Liver (tissue), 9 donors: ENCODE measurements around the gene GEMIN5. TPM values are rescaled to one million over a fixed set of nuclear protein-coding genes. Genes with fewer than 3 reads are reported as not detected.

Source experiments
- DNase-seq: peaks from one replicate; pipeline ENCODE4 v3.0.0-alpha.2; 2017; ENCODE audit warnings: low spot score
- H3K27ac ChIP-seq, 2 donors: one replicate each; pipeline ENCODE4 v1.7.0; 2013; ENCODE audit warnings: inconsistent platforms in 2 of 2, low read length in 2 of 2, control low read depth in 1 of 2, low read depth in 1 of 2, mild to moderate bottlenecking in 1 of 2
- H3K27me3 ChIP-seq, 4 donors: one replicate each; pipeline versions ENCODE4 v1.6.1 to v1.7.0; 2013; ENCODE audit warnings: low read length in 3 of 4, inconsistent platforms in 1 of 4, mild to moderate bottlenecking in 1 of 4, moderate library complexity in 1 of 4; ENCODE audit not compliant: control insufficient read depth in 4 of 4, insufficient read depth in 4 of 4
- H3K36me3 ChIP-seq, 4 donors: one replicate each; pipeline versions ENCODE4 v1.6.1 to v1.7.0; 2013; ENCODE audit warnings: low read length in 3 of 4, mild to moderate bottlenecking in 3 of 4, low read depth in 1 of 4, moderate library complexity in 1 of 4; ENCODE audit not compliant: control insufficient read depth in 4 of 4, insufficient read depth in 3 of 4
- H3K4me1 ChIP-seq, 4 donors: one replicate each; pipeline versions ENCODE4 v1.6.1 to v1.7.0; 2013; ENCODE audit warnings: low read length in 3 of 4, mild to moderate bottlenecking in 3 of 4, moderate library complexity in 1 of 4; ENCODE audit not compliant: control insufficient read depth in 4 of 4, insufficient read depth in 4 of 4
- H3K4me3 ChIP-seq, 3 donors: one replicate each; pipeline versions ENCODE4 v1.6.1 to v1.7.0; 2013; ENCODE audit warnings: low read length in 3 of 3, control low read depth in 1 of 3, low read depth in 1 of 3, mild to moderate bottlenecking in 1 of 3
- H3K9ac ChIP-seq, 2 donors: one replicate each; pipeline ENCODE4 v1.7.0; 2013; ENCODE audit warnings: low read length in 2 of 2, mild to moderate bottlenecking in 2 of 2, moderate library complexity in 2 of 2, control low read depth in 1 of 2, low read depth in 1 of 2
- H3K9me3 ChIP-seq, 4 donors: one replicate each; pipeline versions ENCODE4 v1.6.1 to v1.7.0; 2013; ENCODE audit warnings: low read length in 3 of 4; ENCODE audit not compliant: control insufficient read depth in 4 of 4
- FOXA1 ChIP-seq: IDR thresholded peaks from 2 replicates; pipeline ENCODE4 v1.6.1; 2016; ENCODE audit warnings: antibody characterized with exemption
- FOXA2 ChIP-seq: IDR thresholded peaks from 2 replicates; pipeline ENCODE4 v1.6.1; 2016; ENCODE audit warnings: antibody characterized with exemption
- GABPA ChIP-seq, 2 donors: IDR thresholded peaks in 1 of 2; conservative IDR thresholded peaks in 1 of 2; 2 replicates each; pipeline ENCODE4 v1.6.1; 2016; ENCODE audit warnings: antibody characterized with exemption in 2 of 2, mild to moderate bottlenecking in 1 of 2, moderate library complexity in 1 of 2
- HNF4A ChIP-seq, 2 donors: conservative IDR thresholded peaks; 2 replicates each; pipeline ENCODE4 v1.6.1; 2016; ENCODE audit warnings: antibody characterized with exemption in 2 of 2, mild to moderate bottlenecking in 2 of 2
- HNF4G ChIP-seq: IDR thresholded peaks from 2 replicates; pipeline ENCODE4 v1.6.1; 2016; ENCODE audit warnings: antibody characterized with exemption
- NR2F2 ChIP-seq: IDR thresholded peaks from 2 replicates; pipeline ENCODE4 v1.6.1; 2016; ENCODE audit warnings: antibody characterized with exemption
- RAD21 ChIP-seq, 2 donors: IDR thresholded peaks; 2 replicates each; pipeline ENCODE4 v1.6.1; 2016; ENCODE audit warnings: antibody characterized with exemption in 2 of 2, mild to moderate bottlenecking in 2 of 2
- RXRA ChIP-seq, 2 donors: IDR thresholded peaks; 2 replicates each; pipeline ENCODE4 v1.6.1; 2017 to 2018; ENCODE audit warnings: antibody characterized with exemption in 2 of 2, mild to moderate bottlenecking in 1 of 2
- SP1 ChIP-seq: IDR thresholded peaks from 2 replicates; pipeline ENCODE4 v1.6.1; 2018; ENCODE audit warnings: antibody characterized with exemption, mild to moderate bottlenecking
- YY1 ChIP-seq: IDR thresholded peaks from 2 replicates; pipeline ENCODE4 v1.6.1; 2016; ENCODE audit warnings: antibody characterized with exemption, mild to moderate bottlenecking
- WGBS: extraction: QIAGEN DNeasy Blood & Tissue Kit; methylation state at CpG from one replicate; pipeline ENCODE4 v1.1.7; 2013; 5-methylcytosine and 5-hydroxymethylcytosine counted together
- polyA plus RNA-seq, 2 donors: library from polyadenylated mRNA; stranded (reverse) in 1 of 2; unstranded in 1 of 2; fragments of 200-250 nt in 1 of 2; fragments of >200 nt in 1 of 2; fragmentation: Nextera tagmentation in 1 of 2; extraction: Ambion mirVana in 1 of 2; gene quantifications; one replicate each; pipeline versions ENCODE4 v1.2.1 to v1.2.3, GENCODE V29; 2013 to 2015
- total RNA-seq, 2 donors: library from RNA; depleted of rRNA; stranded (reverse); fragments of >200 nt; gene quantifications; one replicate each; pipeline ENCODE4 v1.2.3, GENCODE V29; 2014
- TF ChIP-seq, protein P1 (sequence below): IDR thresholded peaks from 2 replicates; pipeline ENCODE4 v1.6.1; 2016; ENCODE audit warnings: antibody characterized with exemption, mild to moderate bottlenecking
- TF ChIP-seq, protein P2 (sequence below): fragments of 150-350 bp; IDR thresholded peaks from 2 replicates; pipeline ENCODE4 v1.5.1; 2017; ENCODE audit warnings: improper control_type of control experiment, low read depth, low read length; ENCODE audit not compliant: missing input control
- TF ChIP-seq, protein P3 (sequence below): IDR thresholded peaks from 2 replicates; pipeline ENCODE4 v1.6.1; 2016; ENCODE audit warnings: antibody characterized with exemption
- TF ChIP-seq, protein P4 (sequence below): IDR thresholded peaks from 2 replicates; pipeline ENCODE4 v1.6.1; 2016; ENCODE audit warnings: antibody characterized with exemption
- TF ChIP-seq, protein P5 (sequence below): IDR thresholded peaks from 2 replicates; pipeline ENCODE4 v1.6.1; 2016; ENCODE audit warnings: antibody characterized with exemption
- donor health status: healthy.
- donor health status: healthy.
- donor health status: healthy.
- donor health status: healthy.
- donor health status: healthy.

GEMIN5 gene
- total and polyA plus RNA-seq, 4 donors: 3.0 to 10.3 (median 6.2) TPM

DNA sequence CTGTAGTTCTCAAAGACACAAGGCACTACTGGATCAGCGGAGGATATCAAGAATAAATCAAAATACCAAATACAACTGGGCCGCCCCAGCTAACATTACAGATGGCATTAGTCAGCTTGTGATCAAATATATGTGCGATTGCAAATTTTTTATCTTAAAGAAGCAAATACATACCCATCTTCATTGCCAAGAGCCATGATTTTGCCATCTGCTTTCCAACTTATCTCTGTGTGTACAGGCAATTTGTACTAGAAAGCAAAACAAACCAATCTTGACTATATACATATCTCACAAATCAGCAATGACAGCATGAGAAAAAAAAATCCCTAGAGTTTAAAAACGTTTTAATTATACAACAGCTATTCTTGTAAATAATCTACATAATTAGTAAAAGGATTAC, 20.3 kb downstream of the GEMIN5 start:
- no peak for DNase-seq
- H3K9ac ChIP-seq: no peak overlapping the region
- no peak overlapping the region for H3K4me3 ChIP-seq
- peaks cover 12 to 43% (median 28%) of the 10 kb centered on the region in 4 donors for H3K36me3 ChIP-seq
- no peaks in the 10 kb centered on the region for H3K4me1 ChIP-seq
- H3K9me3 ChIP-seq: no peaks in the 10 kb centered on the region
- H3K27me3 ChIP-seq: no peaks in the 10 kb centered on the region
- WGBS: 87% methylated on average over 4 of the region's 4 CpGs
- no peak overlapping the region for H3K27ac ChIP-seq
- TF ChIP-seq, protein P1, sequence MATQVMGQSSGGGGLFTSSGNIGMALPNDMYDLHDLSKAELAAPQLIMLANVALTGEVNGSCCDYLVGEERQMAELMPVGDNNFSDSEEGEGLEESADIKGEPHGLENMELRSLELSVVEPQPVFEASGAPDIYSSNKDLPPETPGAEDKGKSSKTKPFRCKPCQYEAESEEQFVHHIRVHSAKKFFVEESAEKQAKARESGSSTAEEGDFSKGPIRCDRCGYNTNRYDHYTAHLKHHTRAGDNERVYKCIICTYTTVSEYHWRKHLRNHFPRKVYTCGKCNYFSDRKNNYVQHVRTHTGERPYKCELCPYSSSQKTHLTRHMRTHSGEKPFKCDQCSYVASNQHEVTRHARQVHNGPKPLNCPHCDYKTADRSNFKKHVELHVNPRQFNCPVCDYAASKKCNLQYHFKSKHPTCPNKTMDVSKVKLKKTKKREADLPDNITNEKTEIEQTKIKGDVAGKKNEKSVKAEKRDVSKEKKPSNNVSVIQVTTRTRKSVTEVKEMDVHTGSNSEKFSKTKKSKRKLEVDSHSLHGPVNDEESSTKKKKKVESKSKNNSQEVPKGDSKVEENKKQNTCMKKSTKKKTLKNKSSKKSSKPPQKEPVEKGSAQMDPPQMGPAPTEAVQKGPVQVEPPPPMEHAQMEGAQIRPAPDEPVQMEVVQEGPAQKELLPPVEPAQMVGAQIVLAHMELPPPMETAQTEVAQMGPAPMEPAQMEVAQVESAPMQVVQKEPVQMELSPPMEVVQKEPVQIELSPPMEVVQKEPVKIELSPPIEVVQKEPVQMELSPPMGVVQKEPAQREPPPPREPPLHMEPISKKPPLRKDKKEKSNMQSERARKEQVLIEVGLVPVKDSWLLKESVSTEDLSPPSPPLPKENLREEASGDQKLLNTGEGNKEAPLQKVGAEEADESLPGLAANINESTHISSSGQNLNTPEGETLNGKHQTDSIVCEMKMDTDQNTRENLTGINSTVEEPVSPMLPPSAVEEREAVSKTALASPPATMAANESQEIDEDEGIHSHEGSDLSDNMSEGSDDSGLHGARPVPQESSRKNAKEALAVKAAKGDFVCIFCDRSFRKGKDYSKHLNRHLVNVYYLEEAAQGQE: no peak
- TF ChIP-seq HNF4G (no peak), FOXA1 (no peak), FOXA2 (no peak), RXRA (IDR thresholded peaks at IDR 0.05) (no peak), YY1 (no peak), SP1 (no peak), NR2F2 (no peak), GABPA (IDR thresholded peaks at IDR 0.05 in 1 of 2, conservative IDR thresholded peaks at IDR 0.05 in 1 of 2) (no peak), HNF4A (conservative IDR thresholded peaks at IDR 0.05) (no peak)
- TF ChIP-seq, protein P2, sequence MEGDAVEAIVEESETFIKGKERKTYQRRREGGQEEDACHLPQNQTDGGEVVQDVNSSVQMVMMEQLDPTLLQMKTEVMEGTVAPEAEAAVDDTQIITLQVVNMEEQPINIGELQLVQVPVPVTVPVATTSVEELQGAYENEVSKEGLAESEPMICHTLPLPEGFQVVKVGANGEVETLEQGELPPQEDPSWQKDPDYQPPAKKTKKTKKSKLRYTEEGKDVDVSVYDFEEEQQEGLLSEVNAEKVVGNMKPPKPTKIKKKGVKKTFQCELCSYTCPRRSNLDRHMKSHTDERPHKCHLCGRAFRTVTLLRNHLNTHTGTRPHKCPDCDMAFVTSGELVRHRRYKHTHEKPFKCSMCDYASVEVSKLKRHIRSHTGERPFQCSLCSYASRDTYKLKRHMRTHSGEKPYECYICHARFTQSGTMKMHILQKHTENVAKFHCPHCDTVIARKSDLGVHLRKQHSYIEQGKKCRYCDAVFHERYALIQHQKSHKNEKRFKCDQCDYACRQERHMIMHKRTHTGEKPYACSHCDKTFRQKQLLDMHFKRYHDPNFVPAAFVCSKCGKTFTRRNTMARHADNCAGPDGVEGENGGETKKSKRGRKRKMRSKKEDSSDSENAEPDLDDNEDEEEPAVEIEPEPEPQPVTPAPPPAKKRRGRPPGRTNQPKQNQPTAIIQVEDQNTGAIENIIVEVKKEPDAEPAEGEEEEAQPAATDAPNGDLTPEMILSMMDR: no peak
- TF ChIP-seq, protein P3, sequence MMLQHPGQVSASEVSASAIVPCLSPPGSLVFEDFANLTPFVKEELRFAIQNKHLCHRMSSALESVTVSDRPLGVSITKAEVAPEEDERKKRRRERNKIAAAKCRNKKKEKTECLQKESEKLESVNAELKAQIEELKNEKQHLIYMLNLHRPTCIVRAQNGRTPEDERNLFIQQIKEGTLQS: no peak
- TF ChIP-seq, protein P4, sequence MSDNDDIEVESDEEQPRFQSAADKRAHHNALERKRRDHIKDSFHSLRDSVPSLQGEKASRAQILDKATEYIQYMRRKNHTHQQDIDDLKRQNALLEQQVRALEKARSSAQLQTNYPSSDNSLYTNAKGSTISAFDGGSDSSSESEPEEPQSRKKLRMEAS: no peak

DNA sequence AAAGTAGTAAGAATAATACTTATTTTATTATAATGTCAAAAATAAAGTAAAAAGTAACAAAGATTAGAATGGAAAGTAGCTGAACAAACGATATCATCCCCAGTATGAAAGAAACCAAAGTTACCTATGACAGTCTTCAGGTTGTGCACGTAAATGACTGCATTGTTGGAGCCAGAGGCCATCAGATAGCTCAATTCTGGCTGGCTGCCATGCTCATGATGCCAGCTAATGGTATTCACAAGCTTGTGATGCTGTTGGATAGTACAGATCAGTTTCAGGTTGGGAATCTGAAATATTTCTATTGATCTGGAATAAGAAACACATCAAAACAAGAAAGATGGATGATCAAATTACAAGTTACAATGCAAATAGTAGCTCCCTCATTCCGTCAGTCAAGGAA, 21.1 kb downstream of the GEMIN5 start:
- H3K9ac ChIP-seq: no peak overlapping the region
- TF ChIP-seq HNF4A (conservative IDR thresholded peaks at IDR 0.05) (no peak), RAD21 (IDR thresholded peaks at IDR 0.05) (no peak), RXRA (IDR thresholded peaks at IDR 0.05) (no peak), NR2F2 (no peak), SP1 (no peak), FOXA2 (no peak), YY1 (no peak)
- TF ChIP-seq, protein P5, sequence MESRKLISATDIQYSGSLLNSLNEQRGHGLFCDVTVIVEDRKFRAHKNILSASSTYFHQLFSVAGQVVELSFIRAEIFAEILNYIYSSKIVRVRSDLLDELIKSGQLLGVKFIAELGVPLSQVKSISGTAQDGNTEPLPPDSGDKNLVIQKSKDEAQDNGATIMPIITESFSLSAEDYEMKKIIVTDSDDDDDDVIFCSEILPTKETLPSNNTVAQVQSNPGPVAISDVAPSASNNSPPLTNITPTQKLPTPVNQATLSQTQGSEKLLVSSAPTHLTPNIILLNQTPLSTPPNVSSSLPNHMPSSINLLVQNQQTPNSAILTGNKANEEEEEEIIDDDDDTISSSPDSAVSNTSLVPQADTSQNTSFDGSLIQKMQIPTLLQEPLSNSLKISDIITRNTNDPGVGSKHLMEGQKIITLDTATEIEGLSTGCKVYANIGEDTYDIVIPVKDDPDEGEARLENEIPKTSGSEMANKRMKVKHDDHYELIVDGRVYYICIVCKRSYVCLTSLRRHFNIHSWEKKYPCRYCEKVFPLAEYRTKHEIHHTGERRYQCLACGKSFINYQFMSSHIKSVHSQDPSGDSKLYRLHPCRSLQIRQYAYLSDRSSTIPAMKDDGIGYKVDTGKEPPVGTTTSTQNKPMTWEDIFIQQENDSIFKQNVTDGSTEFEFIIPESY: no peak
- TF ChIP-seq, protein P4: no peak
- H3K36me3 ChIP-seq: peaks cover 17 to 50% (median 30%) of the 10 kb centered on the region in 4 donors
- H3K9me3 ChIP-seq: no peaks in the 10 kb centered on the region
- H3K27me3 ChIP-seq: no peaks in the 10 kb centered on the region
- DNase-seq: no peak
- H3K4me1 ChIP-seq: no peaks in the 10 kb centered on the region
- no peak overlapping the region for H3K27ac ChIP-seq
- H3K4me3 ChIP-seq: no peak overlapping the region
- 74% methylated on average over 3 of the region's 3 CpGs for WGBS
